Pancreas (tissue), 10 donors: ENCODE measurements around the gene TNFRSF13B. TPM values are rescaled to one million over a fixed set of nuclear protein-coding genes. Genes with fewer than 3 reads are reported as not detected.
"Not testable (repeated sequence)": the region's sequence is repeated elsewhere in the genome, so short reads cannot be mapped to it uniquely, and the experiment has no call there.

Experiments used
- ATAC-seq, 4 donors: fragments of 200-7000 bp; cut with Tn5 transposase; one replicate each; pipeline versions ENCODE4 v1.8.0 to v1.9.1; 2020; ENCODE audit warnings: mild to moderate bottlenecking in 4 of 4, moderate library complexity in 4 of 4
- DNase-seq, 6 donors: peaks; one replicate each; pipeline ENCODE4 v3.0.0-alpha.2; 2020
- FAIRE-seq: peaks from 2 replicates; lab custom pipeline; 2012; peaks lifted over from hg19 to GRCh38; lab: Jason Lieb, UNC
- H3K27ac ChIP-seq, 4 donors: fragments of 200-600 bp; sonication (generic); 1 replicate in 3 of 4; 2 replicates in 1 of 4; pipeline versions ENCODE4 v1.5.0 to v1.8.0; 2020
- H3K27me3 ChIP-seq, 4 donors: fragments of 200-600 bp; one replicate each; pipeline ENCODE4 v1.8.0; 2021
- H3K36me3 ChIP-seq, 3 donors: fragments of 200-600 bp; sonication (generic) in 1 of 3; one replicate each; pipeline versions ENCODE4 v1.5.0 to v1.8.0; 2020 to 2021
- H3K4me1 ChIP-seq, 3 donors: fragments of 200-600 bp; one replicate each; pipeline ENCODE4 v1.8.0; 2021
- H3K4me3 ChIP-seq, 4 donors: fragments of 200-600 bp; sonication (generic) in 2 of 4; one replicate each; pipeline versions ENCODE4 v1.5.0 to v1.8.0; 2020 to 2021
- H3K9me3 ChIP-seq, 4 donors: fragments of 200-600 bp; one replicate each; pipeline ENCODE4 v1.8.0; 2021
- CTCF ChIP-seq, 4 donors: fragments of 200-600 bp; sonication (generic) in 3 of 4; IDR thresholded peaks; one replicate each; pipeline versions ENCODE4 v1.5.0 to v1.8.0; 2021; ENCODE audit warnings: antibody characterized with exemption in 4 of 4
- WGBS, 2 donors: extraction: QIAGEN DNeasy Blood & Tissue Kit; methylation state at CpG; one replicate each; pipeline ENCODE4 v1.1.7; 2013; 5-methylcytosine and 5-hydroxymethylcytosine counted together
- intact Hi-C, 3 donors: fragments of 100-400 bp; cut with DNase I; formaldehyde crosslinking; loops; one replicate each; pipeline versions ENCODE4 v1.11.1 to v1.14.2; 2022
- polyA plus RNA-seq, 2 donors: library from polyadenylated mRNA; stranded (reverse); fragments of 200-250 nt; gene quantifications; one replicate each; pipeline ENCODE4 v1.2.3, GENCODE V29; 2013
- total RNA-seq, 6 donors: library from RNA; stranded (reverse); fragmentation: NEBNext Ultra II Directional in 4 of 6; extraction: Animal tissue kit (Norgen Biotek cat#: 25700) in 4 of 6; gene quantifications; one replicate each; pipeline versions ENCODE4 v1.2.1 to v1.2.4, GENCODE V29; 2021 to 2023
- donor health status: healthy with polysubstance abuse.
- donor health status: DM: no; HTN: no; CAD: no; lungs with moderate emphysema.
- donor health status: DM: no; HTN: no; CAD: no.
- donor health status: control.
- donor health status: control.
- donor health status: Bipolar disorder and iron deficiency.
- donor health status: DM: yes; HTN: yes; CAD: no.
- donor health status: DM: no; HTN: no; CAD: no.
- donor health status: DM: no; HTN: no; CAD: no.
- donor health status: DM: yes; HTN: yes; CAD: no.

TNFRSF13B gene
- total and polyA plus RNA-seq, 8 donors: 0.16 TPM; not detected in 7

GRCh38 chr17:16924696-16925440, 47.0 kb downstream of the TNFRSF13B start:
- FAIRE-seq (no peak), DNase-seq (peak in 1 of 6 donors; percentile 18), ATAC-seq (no peak)
- Histone ChIP-seq H3K27ac (no peak overlapping the region), H3K4me1 (peaks cover 0 to 11% (median 5%) of the 10 kb centered on the region in 3 donors), H3K9me3 (no peaks in the 10 kb centered on the region), H3K27me3 (no peaks in the 10 kb centered on the region), H3K36me3 (no peaks in the 10 kb centered on the region), H3K4me3 (no peak overlapping the region)
- 96 to 98% methylated on average over 9 to 10 of the region's 10 CpGs for WGBS, 2 donors
- intact Hi-C loops: no loop called here
- no peak for TF ChIP-seq CTCF (IDR thresholded peaks at IDR 0.05)

- H3K27ac ChIP-seq: no peak overlapping the region
- no peaks in the 10 kb centered on the region for H3K36me3 ChIP-seq
- 91 to 95% methylated on average over 15 of the region's 15 CpGs for WGBS, 2 donors
- no peak for TF ChIP-seq CTCF (IDR thresholded peaks at IDR 0.05)
- no peak for ATAC-seq
- FAIRE-seq: no peak
- intact Hi-C loops: no loop called here
- no peaks in the 10 kb centered on the region for H3K9me3 ChIP-seq
- peaks cover 0 to 11% (median 5%) of the 10 kb centered on the region in 3 donors for H3K4me1 ChIP-seq
- no peaks in the 10 kb centered on the region for H3K27me3 ChIP-seq
- DNase-seq: peak in 2 of 6 donors; percentile 22 to 41
- no peak overlapping the region for H3K4me3 ChIP-seq
Measured at GRCh38 chr17:16923904-16924695, 47.8 kb downstream of the TNFRSF13B start.

GRCh38 chr17:16923097-16923903, 48.6 kb downstream of the TNFRSF13B start:
- no peaks in the 10 kb centered on the region for H3K27me3 ChIP-seq
- DNase-seq (peak in 5 of 6 donors; percentile 63 to 90 (median 87)), ATAC-seq (peak; percentile 79 to 91 (median 86)), FAIRE-seq (no peak)
- 54 to 58% methylated on average over 15 to 17 of the region's 17 CpGs for WGBS, 2 donors
- H3K9me3 ChIP-seq: no peaks in the 10 kb centered on the region
- no peak for TF ChIP-seq CTCF (IDR thresholded peaks at IDR 0.05)
- H3K27ac ChIP-seq: no peak overlapping the region
- H3K4me1 ChIP-seq: peaks cover 0 to 11% (median 5%) of the 10 kb centered on the region in 3 donors
- intact Hi-C loops: no loop called here
- H3K4me3 ChIP-seq: no peak overlapping the region
- no peaks in the 10 kb centered on the region for H3K36me3 ChIP-seq

- intact Hi-C loops: no loop called here
- ATAC-seq (peak; percentile 56 to 72 (median 64)), FAIRE-seq (no peak), DNase-seq (peak in 1 of 6 donors; percentile 26)
- 65 to 67% methylated on average over 4 of the region's 4 CpGs for WGBS, 2 donors
- Histone ChIP-seq H3K9me3 (no peaks in the 10 kb centered on the region), H3K27me3 (no peaks in the 10 kb centered on the region), H3K36me3 (no peaks in the 10 kb centered on the region), H3K4me1 (peaks cover 0 to 11% (median 5%) of the 10 kb centered on the region in 3 donors), H3K4me3 (no peak overlapping the region), H3K27ac (no peak overlapping the region)
- TF ChIP-seq CTCF (IDR thresholded peaks at IDR 0.05): no peak
Measured at GRCh38 chr17:16922386-16923096, 49.4 kb downstream of the TNFRSF13B start.

GRCh38 chr17:16921451-16921850, 50.5 kb downstream of the TNFRSF13B start:
- H3K27ac ChIP-seq, H3K9me3 ChIP-seq, DNase-seq, H3K36me3 ChIP-seq, ATAC-seq, intact Hi-C loops, H3K4me3 ChIP-seq, H3K27me3 ChIP-seq, FAIRE-seq: not testable (repeated sequence)
- H3K4me1 ChIP-seq: peaks cover 0 to 11% (median 5%) of the 10 kb centered on the region in 3 donors
- WGBS, 2 donors: 92 to 95% methylated on average over 6 of the region's 6 CpGs
